AG09309 (cell line): ENCODE results near the gene ANKRD36C.
"Not testable (repeated sequence)": the region's sequence is repeated elsewhere in the genome, so short reads cannot be mapped to it uniquely, and the experiment has no call there.

Experiments
- DNase-seq: peaks from one replicate; pipeline ENCODE4 v3.0.0-alpha.2; 2010; ENCODE audit warnings: low read depth
- H3K4me3 ChIP-seq: 2 replicates; pipeline ENCODE4 v1.5.1; 2011; ENCODE audit warnings: mild to moderate bottlenecking, low read depth, low read length, moderate library complexity; ENCODE audit not compliant: control insufficient read depth
- CTCF ChIP-seq: IDR thresholded peaks from 2 replicates; pipeline ENCODE4 v1.5.1; 2011; ENCODE audit warnings: mild to moderate bottlenecking, low read depth, low read length, inconsistent platforms; ENCODE audit not compliant: insufficient read depth, control insufficient read depth; ENCODE audit errors: missing control alignments

ANKRD36C gene

GRCh38 chr2:95894443-95894842 is 97.2 kb downstream of the ANKRD36C start:
- DNase-seq, H3K4me3 ChIP-seq: not testable (repeated sequence)

GRCh38 chr2:95867929-95868328 is 123.7 kb downstream of the ANKRD36C start:
- DNase-seq, H3K4me3 ChIP-seq: not testable (repeated sequence)

- DNase-seq, H3K4me3 ChIP-seq: not testable (repeated sequence)
Observed at GRCh38 chr2:95867047-95867677, 124.5 kb downstream of the ANKRD36C start.

- not testable (repeated sequence) for DNase-seq, H3K4me3 ChIP-seq
Observed at GRCh38 chr2:95862121-95862520, 129.5 kb downstream of the ANKRD36C start.

GRCh38 chr2:95836151-95836550 is 155.5 kb downstream of the ANKRD36C start:
- no peak for TF ChIP-seq CTCF
- H3K4me3 ChIP-seq = no peak overlapping the region
- DNase-seq = no peak

- not testable (repeated sequence) for H3K4me3 ChIP-seq, DNase-seq
Observed at GRCh38 chr2:95834077-95835013, 157.3 kb downstream of the ANKRD36C start.

- not testable (repeated sequence) for H3K4me3 ChIP-seq, DNase-seq
Observed at GRCh38 chr2:95824218-95824617, 167.4 kb downstream of the ANKRD36C start.

- H3K4me3 ChIP-seq, DNase-seq: not testable (repeated sequence)
Observed at GRCh38 chr2:95817521-95817920, 174.1 kb downstream of the ANKRD36C start.

- not testable (repeated sequence) for H3K4me3 ChIP-seq
- DNase-seq = peak; percentile 0
Observed at GRCh38 chr2:95813311-95813710, 178.3 kb downstream of the ANKRD36C start.

- H3K4me3 ChIP-seq = no peak overlapping the region
- no peak for DNase-seq
- TF ChIP-seq CTCF = no peak
Observed at GRCh38 chr2:95799892-95800291, 191.7 kb downstream of the ANKRD36C start.

GRCh38 chr2:95799147-95799889 is 192.3 kb downstream of the ANKRD36C start:
- not testable (repeated sequence) for DNase-seq, H3K4me3 ChIP-seq

GRCh38 chr2:95796249-95797099 is 195.2 kb downstream of the ANKRD36C start:
- DNase-seq, H3K4me3 ChIP-seq: not testable (repeated sequence)

GRCh38 chr2:95793970-95794369 is 197.7 kb downstream of the ANKRD36C start:
- not testable (repeated sequence) for DNase-seq, H3K4me3 ChIP-seq

- DNase-seq, H3K4me3 ChIP-seq: not testable (repeated sequence)
Observed at GRCh38 chr2:95790180-95790579, 201.4 kb downstream of the ANKRD36C start.

GRCh38 chr2:95789385-95789784 is 202.2 kb downstream of the ANKRD36C start:
- not testable (repeated sequence) for H3K4me3 ChIP-seq, DNase-seq
